ENCODE results near the gene PGAP1. TPM values are rescaled to one million over a fixed set of nuclear protein-coding genes. Genes with fewer than 3 reads are reported as not detected.

PGAP1 gene
- total RNA-seq, 2 donors from 2014 or later = 8.3 to 12.0 TPM

DNA sequence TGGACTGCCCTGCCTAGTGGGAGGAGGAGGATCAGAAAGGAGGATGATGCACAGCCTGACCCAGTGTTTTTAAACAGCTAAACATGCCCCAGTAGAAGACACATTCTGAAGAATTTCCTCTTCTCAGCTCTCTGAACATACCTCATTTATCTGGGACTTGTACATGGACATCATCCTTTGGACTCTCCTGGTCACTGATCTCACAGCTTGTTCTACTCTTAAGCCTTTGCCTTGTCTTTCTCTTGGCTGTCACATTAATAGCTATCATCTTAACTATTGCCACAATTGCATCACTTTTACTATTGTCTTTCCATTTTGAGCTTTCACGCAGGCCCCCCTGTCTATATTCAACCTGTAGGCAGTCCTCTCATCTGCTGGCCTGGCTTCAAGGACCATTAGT, 42.0 kb upstream of the PGAP1 start:
- Histone ChIP-seq H3K27me3 (replicated peaks; ENCODE audit: insufficient read depth) (no peaks in the 10 kb centered on the region), H3K9me3 (no peaks in the 10 kb centered on the region), H3K27ac (no peak overlapping the region), H3K36me3 (no peaks in the 10 kb centered on the region), H3K4me3 (no peak overlapping the region), H3K4me1 (replicated peaks) (no peaks in the 10 kb centered on the region)
- DNase-seq (ENCODE audit: low spot score) = no peak
- WGBS = 95% methylated on average over 1 of the region's 1 CpG
- TF ChIP-seq, protein P1, sequence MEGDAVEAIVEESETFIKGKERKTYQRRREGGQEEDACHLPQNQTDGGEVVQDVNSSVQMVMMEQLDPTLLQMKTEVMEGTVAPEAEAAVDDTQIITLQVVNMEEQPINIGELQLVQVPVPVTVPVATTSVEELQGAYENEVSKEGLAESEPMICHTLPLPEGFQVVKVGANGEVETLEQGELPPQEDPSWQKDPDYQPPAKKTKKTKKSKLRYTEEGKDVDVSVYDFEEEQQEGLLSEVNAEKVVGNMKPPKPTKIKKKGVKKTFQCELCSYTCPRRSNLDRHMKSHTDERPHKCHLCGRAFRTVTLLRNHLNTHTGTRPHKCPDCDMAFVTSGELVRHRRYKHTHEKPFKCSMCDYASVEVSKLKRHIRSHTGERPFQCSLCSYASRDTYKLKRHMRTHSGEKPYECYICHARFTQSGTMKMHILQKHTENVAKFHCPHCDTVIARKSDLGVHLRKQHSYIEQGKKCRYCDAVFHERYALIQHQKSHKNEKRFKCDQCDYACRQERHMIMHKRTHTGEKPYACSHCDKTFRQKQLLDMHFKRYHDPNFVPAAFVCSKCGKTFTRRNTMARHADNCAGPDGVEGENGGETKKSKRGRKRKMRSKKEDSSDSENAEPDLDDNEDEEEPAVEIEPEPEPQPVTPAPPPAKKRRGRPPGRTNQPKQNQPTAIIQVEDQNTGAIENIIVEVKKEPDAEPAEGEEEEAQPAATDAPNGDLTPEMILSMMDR (IDR thresholded peaks at IDR 0.05) = no peak
- TF ChIP-seq POLR2AphosphoS5 (IDR thresholded peaks at IDR 0.05) (no peak), POLR2A (IDR thresholded peaks at IDR 0.05) (no peak)
- intact Hi-C loops (cut with DNase I) = no loop called here

DNA sequence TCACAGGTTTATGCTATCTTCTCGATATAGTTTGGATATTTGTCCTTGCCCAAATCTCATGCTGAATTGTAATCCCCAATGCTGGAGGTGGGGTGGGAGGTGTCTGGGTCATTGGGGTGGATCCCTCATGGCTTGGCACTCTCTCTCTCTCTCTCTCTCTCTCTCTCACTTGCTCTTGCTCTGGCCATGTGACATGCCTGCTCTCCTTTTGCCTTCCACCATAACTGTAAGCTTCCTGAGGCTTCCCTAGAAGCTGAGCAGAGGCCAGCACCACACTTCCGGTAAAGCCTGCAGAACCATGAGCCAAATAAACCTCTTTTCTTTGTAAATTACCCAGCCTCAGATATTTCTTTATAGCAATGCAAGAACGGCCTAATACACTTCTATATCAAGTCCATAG, 41.3 kb upstream of the PGAP1 start:
- H3K36me3 ChIP-seq = no peaks in the 10 kb centered on the region
- WGBS = 87% methylated on average over 3 of the region's 3 CpGs
- H3K9me3 ChIP-seq = no peaks in the 10 kb centered on the region
- intact Hi-C loops (cut with DNase I) = no loop called here
- DNase-seq (ENCODE audit: low spot score) = no peak
- H3K27ac ChIP-seq = no peak overlapping the region
- TF ChIP-seq POLR2A (IDR thresholded peaks at IDR 0.05) (no peak), POLR2AphosphoS5 (IDR thresholded peaks at IDR 0.05) (no peak)
- TF ChIP-seq, protein P1 (IDR thresholded peaks at IDR 0.05) = no peak
- H3K4me1 ChIP-seq (replicated peaks) = no peaks in the 10 kb centered on the region
- no peak overlapping the region for H3K4me3 ChIP-seq
- no peaks in the 10 kb centered on the region for H3K27me3 ChIP-seq (replicated peaks; ENCODE audit: insufficient read depth)

DNA sequence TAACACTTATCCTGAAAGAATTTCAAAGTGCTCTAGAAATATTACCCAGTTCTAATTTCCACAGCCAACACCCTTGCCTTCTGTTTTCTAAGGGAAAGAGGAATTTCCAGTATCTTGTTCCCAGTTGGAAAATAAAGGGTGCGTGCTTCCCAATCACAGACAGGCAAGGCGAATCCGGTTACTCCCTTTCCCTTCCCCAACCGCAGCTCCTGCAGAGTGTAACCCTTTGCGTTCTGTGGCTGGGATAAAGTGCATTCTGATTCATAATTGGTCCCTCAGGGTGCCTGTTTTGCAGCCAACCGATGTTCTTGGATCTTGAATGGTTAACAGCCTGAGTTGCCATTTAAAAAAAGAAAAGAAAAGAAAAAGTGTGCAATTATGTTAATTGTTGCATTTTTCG, 40.6 kb upstream of the PGAP1 start:
- Histone ChIP-seq H3K4me1 (replicated peaks) (no peaks in the 10 kb centered on the region), H3K27me3 (replicated peaks; ENCODE audit: insufficient read depth) (no peaks in the 10 kb centered on the region), H3K4me3 (no peak overlapping the region), H3K36me3 (no peaks in the 10 kb centered on the region), H3K9me3 (no peaks in the 10 kb centered on the region), H3K27ac (no peak overlapping the region)
- 24% methylated on average over 7 of the region's 7 CpGs for WGBS
- no peak for DNase-seq (ENCODE audit: low spot score)
- intact Hi-C loops (cut with DNase I) = no loop called here
- TF ChIP-seq POLR2A (IDR thresholded peaks at IDR 0.05) = no peak
- no peak for TF ChIP-seq POLR2AphosphoS5 (IDR thresholded peaks at IDR 0.05)
- TF ChIP-seq, protein P1 (IDR thresholded peaks at IDR 0.05) = no peak

DNA sequence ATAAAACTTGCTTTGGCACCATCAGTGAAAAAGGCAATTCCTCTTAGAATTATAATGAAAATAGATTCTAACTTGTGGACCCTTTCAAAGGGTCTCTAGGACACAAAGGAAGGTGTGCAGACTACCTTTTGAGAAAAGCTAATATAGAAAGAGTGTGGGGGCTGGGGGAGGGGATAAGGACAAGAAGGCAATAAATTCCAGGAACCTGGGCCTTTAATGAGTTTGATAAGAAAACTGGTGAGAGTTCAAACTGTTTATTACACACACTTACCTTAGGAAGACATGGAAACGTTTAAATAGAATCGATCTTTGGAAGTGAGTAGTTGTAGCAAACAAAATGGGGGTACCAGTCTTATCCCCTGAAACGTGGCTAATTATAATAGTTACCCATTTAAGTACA, 39.6 kb upstream of the PGAP1 start:
- no peak for TF ChIP-seq POLR2A (IDR thresholded peaks at IDR 0.05)
- 54% methylated on average over 3 of the region's 3 CpGs for WGBS
- Histone ChIP-seq H3K27me3 (replicated peaks; ENCODE audit: insufficient read depth) (no peaks in the 10 kb centered on the region), H3K36me3 (no peaks in the 10 kb centered on the region), H3K27ac (no peak overlapping the region), H3K4me3 (no peak overlapping the region), H3K4me1 (replicated peaks) (no peaks in the 10 kb centered on the region), H3K9me3 (no peaks in the 10 kb centered on the region)
- no peak for DNase-seq (ENCODE audit: low spot score)
- intact Hi-C loops (cut with DNase I) = no loop called here

DNA sequence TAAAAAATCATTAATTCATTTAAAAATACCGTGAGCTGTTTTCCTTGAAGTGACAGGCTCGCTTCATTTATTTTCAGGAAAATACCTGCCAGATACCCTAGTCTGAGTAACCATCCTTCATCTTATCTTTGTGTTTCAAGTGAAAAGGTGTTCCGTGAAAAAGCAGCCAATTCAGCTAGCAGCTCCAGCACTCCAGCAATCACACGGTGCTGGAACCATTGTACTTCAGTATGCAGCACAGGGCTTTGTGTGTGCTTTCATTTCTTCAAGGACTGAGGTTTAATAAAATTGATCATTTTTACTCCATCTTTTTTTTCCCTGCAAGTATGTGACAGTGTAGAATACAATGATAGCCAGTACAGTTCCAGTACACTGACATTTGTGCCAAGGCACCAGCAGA, 39.1 kb upstream of the PGAP1 start:
- Histone ChIP-seq H3K36me3 (no peaks in the 10 kb centered on the region), H3K4me3 (no peak overlapping the region), H3K9me3 (no peaks in the 10 kb centered on the region), H3K27me3 (replicated peaks; ENCODE audit: insufficient read depth) (no peaks in the 10 kb centered on the region), H3K27ac (no peak overlapping the region), H3K4me1 (replicated peaks) (no peaks in the 10 kb centered on the region)
- intact Hi-C loops (cut with DNase I) = no loop called here
- WGBS = 83% methylated on average over 4 of the region's 4 CpGs
- DNase-seq (ENCODE audit: low spot score) = no peak
- TF ChIP-seq, protein P1 (IDR thresholded peaks at IDR 0.05) = no peak
- TF ChIP-seq POLR2AphosphoS5 (IDR thresholded peaks at IDR 0.05) (no peak), POLR2A (IDR thresholded peaks at IDR 0.05) (no peak)
